GM18951 (cell line): ENCODE results near the gene MTURN.

Experiments
- POLR2A ChIP-seq: IDR thresholded peaks from 4 replicates; pipeline ENCODE4 v1.6.1; 2011; ENCODE audit warnings: mild to moderate bottlenecking; ENCODE audit not compliant: insufficient read length, insufficient read depth; ENCODE audit errors: extremely low read depth
- in situ Hi-C: fragments of 300-500 bp; cut with MboI; formaldehyde crosslinking; loops from one replicate; pipeline ENCODE4 v1.12.0; 2022; ENCODE audit warnings: low sequenced_read_pairs, mixed read lengths, inconsistent platforms; ENCODE audit not compliant: unreplicated experiment

Gene MTURN

GRCh38 chr7:30143748-30144251, 9.0 kb downstream of the MTURN start:
- in situ Hi-C loops, result no loop called here
- no peak for TF ChIP-seq POLR2A

DNA sequence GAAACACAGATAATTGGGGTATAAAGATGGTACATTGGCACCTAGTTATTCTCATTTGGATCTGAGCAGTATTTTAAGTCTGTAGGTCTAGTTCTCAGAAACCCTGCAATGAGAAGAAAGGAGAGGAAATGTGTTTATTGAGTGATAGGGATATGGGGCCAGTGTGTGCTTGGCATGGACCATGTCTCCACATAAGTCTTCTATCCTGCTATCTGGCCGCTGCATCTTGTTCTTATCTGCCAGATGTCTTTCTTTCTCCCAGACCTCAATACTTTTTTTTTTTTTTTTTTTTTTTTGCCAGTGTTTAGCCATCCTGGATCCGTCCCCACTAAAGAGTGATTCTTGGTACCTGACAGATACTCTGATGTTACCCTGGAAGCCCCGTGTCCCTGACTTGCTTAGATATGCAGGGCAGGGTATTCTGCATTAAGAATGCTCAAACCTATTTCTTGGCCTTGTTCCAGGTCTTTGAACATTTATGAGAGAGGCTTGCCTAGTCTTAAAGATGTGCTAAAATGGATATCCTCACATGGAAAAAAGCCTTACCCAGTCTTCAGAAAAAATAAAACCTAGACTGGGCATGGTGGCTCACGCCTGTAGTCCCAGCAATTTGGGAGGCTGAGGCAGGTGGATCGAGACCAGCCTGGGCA, 10.0 kb downstream of the MTURN start:
- in situ Hi-C loops, result no loop called here
- no peak for TF ChIP-seq POLR2A

DNA sequence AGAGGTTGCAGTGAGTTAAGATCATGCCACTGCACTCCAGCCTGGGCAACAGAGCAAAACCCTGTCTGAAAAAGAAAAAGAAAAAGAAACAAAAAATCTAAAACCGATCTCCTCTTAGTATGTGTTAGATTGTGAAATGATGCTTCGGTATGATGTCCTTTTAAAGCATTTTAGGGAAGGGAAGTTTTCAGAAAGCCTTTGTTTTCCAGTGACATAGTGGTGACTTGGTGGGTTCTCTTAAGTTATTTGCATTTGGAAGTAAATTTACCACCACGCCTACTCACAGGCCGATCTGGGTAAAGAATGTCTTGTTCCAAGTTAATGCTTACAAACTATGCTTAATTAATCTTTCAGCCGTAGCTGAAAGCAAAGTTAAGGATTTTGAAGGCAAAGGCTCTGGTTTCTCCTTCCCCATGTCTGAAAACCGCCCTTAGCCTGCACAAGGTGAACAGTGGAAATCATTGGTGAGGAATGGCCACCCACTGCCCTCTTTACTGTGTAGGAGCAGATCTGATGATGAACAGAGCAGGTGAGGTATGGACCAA, 10.7 kb downstream of the MTURN start:
- no peak for TF ChIP-seq POLR2A
- in situ Hi-C loops, result no loop called here

GRCh38 chr7:30146127-30146612, 11.4 kb downstream of the MTURN start:
- in situ Hi-C loops, result no loop called here
- TF ChIP-seq POLR2A, result no peak

GRCh38 chr7:30147223-30147622, 12.4 kb downstream of the MTURN start:
- in situ Hi-C loops, result no loop called here
- TF ChIP-seq POLR2A, result no peak

DNA sequence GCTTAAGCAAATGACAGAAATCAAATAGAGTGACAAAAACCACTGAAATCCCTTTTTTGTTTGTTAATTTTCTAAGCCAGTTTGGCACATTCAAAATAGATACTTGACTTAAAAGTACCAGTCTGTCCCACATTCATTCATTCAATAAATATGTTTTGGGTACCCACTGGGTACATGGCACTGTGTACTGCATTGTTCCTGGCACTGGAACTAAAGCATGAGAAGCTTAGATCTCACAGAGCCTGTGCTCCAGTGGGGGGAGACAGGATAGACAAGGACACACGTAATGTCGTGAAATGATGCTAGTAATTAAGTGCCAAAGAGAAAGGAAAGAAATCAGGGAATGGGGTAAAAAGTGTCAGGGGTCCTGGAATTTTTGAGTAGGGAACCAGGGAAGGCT, 13.0 kb downstream of the MTURN start:
- in situ Hi-C loops, result no loop called here
- TF ChIP-seq POLR2A, result no peak

DNA sequence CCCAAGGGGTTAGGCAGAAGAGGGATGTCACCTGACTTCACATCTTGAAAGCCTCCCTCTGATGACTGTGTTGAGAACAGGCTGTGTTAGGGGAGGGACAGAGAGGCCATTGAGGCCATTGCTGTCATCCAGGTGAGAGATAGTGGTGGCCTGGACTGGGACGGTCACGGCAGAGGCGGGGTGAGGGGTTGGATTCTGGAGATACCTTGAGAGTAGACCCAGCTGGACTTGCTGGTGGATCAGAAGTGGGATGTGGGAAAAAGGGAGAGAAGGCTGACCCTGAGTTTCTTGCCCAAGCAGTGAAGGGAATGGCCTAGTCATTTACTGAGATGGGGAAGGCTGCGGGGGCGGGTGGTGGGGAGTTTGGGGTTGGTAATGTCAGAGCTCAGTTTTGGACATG, 13.6 kb downstream of the MTURN start:
- in situ Hi-C loops, result no loop called here
- TF ChIP-seq POLR2A, result no peak

GRCh38 chr7:30148951-30149459, 14.2 kb downstream of the MTURN start:
- in situ Hi-C loops, result no loop called here
- no peak for TF ChIP-seq POLR2A

GRCh38 chr7:30149640-30150272, 15.0 kb downstream of the MTURN start:
- TF ChIP-seq POLR2A, result no peak
- in situ Hi-C loops, result no loop called here

DNA sequence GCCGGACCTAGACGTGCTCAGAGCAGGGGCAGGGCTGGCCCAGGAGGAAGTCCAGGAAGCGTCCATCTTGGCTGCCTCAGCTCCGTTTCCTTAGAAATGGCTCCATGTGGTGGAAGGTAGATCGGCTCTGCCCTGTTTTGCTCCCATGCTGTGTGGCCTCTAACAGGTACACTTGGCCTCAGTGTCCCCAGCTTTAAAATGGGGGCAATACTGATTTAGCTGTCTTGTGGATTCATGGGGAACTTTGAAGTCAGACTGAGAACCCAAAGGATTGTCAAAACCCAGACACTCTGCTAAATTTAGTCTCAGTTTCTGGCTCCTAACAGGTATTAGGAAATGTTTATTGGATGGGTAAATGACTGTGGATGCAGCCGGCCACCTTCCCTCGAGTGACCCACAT, 15.9 kb downstream of the MTURN start:
- no peak for TF ChIP-seq POLR2A
- in situ Hi-C loops, result no loop called here

DNA sequence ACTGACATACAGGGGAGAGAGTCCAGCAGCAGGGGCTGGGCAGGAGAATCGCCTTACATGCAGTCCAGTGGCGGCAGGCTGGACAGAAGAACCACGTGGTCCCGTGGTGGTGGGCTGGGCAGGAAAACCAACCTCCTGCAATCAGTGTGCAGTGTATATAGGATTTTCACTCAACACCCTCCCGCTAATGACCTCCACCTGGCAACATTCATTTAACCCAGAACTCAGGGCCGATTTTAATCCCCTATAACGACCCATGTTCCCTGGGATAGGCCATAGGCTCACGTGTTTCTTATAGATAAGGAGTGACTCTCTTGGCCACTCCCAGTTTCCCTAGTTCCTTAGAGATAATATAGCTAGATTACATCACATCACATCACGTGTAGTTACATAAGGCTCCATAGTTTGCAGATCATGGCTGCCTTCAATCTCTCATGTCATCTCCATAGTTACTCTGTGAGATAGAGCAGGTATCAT, 19.4 kb downstream of the MTURN start:
- TF ChIP-seq POLR2A, result no peak
- in situ Hi-C loops, result no loop called here

- in situ Hi-C loops, result no loop called here
Observed at GRCh38 chr7:30155481-30155880, 20.7 kb downstream of the MTURN start.

DNA sequence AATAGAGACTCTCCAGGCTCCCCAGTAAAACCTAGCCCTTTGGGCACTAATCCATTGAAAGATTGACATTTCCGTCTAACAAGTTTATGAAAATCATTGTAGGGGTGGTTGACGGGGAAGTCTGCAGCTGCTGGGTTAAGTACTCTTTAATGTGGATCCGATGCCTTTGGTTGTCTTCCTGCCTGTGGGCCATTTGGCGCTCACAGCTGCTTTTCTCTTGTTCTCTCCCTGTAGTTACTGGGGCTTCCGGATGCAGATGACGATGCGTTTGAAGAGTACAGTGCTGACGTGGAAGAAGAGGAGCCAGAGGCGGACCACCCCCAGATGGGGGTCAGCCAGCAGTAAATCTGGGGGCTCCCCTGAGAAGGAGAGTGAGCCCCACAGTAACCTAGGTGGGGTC, 22.4 kb downstream of the MTURN start:
- no peak for TF ChIP-seq POLR2A
- in situ Hi-C loops, result no loop called here

More at GRCh38 chr7:30155481-30155880, 20.7 kb downstream of the MTURN start:
- no peak for TF ChIP-seq POLR2A
